ENCODE data around the gene PLAC8L1. TPM values are rescaled to one million over a fixed set of nuclear protein-coding genes. Genes with fewer than 3 reads are reported as not detected.
A peak's percentile ranks its signal among the peaks of the same experiment; 100 is the strongest.

Gene PLAC8L1
- total RNA-seq, 2 donors from 2014 or later, result not detected

DNA sequence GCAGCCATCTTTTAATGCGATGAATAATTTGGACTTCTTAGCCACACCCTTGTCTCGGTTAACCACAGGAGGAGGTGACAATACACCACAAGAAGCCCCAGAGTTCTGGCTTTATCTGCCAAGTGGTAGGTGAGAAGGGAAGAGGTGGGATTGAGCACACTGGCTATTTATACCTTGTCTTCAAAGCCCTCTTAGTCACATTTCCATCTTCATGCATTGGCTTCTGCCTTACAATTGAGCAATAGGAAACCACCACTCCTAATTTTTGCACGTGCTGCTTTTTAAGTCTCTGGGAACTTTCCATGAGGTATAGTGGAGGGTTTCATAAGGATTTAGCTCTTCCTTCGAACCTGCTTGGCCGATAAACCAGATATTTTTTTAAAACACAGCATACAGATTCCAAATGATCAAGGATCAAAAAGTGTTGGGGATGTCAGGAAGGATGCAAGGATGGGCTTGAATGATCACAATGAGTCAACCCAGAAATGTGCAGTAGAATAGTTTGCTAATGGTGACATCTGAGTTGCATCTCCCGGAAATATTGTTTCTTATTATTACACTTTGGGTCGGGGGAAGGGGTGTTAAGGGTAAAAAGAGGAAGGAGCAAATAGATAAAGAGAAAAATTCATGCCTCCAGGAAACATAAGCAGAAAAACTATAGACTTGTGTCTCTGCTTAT lies 25.5 kb downstream of the PLAC8L1 start:
- no peaks in the 10 kb centered on the region for H3K36me3 ChIP-seq
- no peak overlapping the region for H3K9ac ChIP-seq (ENCODE audit: low read depth in 2 of 2, low read length in 2 of 2)
- DNase-seq, result no peak
- H3K4me3 ChIP-seq, result no peak overlapping the region
- no peak overlapping the region for H3K27ac ChIP-seq
- H3K4me1 ChIP-seq, result no peaks in the 10 kb centered on the region
- TF ChIP-seq, protein P1, sequence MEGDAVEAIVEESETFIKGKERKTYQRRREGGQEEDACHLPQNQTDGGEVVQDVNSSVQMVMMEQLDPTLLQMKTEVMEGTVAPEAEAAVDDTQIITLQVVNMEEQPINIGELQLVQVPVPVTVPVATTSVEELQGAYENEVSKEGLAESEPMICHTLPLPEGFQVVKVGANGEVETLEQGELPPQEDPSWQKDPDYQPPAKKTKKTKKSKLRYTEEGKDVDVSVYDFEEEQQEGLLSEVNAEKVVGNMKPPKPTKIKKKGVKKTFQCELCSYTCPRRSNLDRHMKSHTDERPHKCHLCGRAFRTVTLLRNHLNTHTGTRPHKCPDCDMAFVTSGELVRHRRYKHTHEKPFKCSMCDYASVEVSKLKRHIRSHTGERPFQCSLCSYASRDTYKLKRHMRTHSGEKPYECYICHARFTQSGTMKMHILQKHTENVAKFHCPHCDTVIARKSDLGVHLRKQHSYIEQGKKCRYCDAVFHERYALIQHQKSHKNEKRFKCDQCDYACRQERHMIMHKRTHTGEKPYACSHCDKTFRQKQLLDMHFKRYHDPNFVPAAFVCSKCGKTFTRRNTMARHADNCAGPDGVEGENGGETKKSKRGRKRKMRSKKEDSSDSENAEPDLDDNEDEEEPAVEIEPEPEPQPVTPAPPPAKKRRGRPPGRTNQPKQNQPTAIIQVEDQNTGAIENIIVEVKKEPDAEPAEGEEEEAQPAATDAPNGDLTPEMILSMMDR (IDR thresholded peaks at IDR 0.05), result no peak
- no peaks in the 10 kb centered on the region for H3K27me3 ChIP-seq
- intact Hi-C loops (cut with DNase I), result no loop called here
- H3K9me3 ChIP-seq, result no peaks in the 10 kb centered on the region

DNA sequence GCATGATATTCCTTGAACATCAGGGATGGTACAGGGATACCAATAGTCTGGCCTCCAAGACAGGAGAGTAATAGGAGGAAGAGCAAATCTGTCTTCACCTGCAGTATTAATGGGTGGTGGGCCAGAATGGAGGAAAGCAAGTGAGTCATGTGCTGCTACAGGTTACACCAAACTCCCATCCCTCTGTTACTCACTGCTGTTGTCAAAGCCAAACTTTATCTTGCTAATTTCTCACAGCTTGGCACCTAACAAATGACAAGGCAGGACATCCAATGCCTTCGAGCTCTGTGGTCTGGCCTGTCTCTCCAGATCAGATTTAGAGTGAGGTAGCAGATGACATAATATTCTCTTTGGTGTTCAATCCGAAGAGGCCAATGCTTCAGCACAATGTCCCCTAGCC lies 26.8 kb downstream of the PLAC8L1 start:
- no peak overlapping the region for H3K9ac ChIP-seq (ENCODE audit: low read depth in 2 of 2, low read length in 2 of 2)

DNA sequence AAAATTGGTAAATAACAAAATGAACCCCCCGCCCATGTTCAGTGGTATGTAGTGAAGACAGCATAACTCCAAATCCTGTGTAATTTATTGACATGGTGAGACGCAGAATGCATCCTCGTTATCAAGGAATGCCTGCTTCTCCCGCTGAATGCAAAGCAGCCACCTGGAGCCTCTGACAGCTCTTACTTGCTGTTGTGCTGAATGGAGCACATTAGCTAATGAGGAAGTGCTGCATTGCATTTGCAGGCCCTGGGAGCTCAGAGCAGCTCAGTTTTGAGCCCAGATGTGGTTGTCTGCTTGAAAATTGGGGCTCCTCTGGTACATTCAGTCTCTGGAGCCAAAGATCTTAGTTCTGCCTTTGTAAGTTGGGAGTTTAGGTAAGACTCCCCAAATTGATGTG lies 28.9 kb downstream of the PLAC8L1 start:
- Histone ChIP-seq H3K9ac (ENCODE audit: low read depth in 2 of 2, low read length in 2 of 2) (peak overlapping the region in 1 of 2 donors; percentile 41), H3K27me3 (no peaks in the 10 kb centered on the region), H3K36me3 (no peaks in the 10 kb centered on the region), H3K4me3 (no peak overlapping the region), H3K9me3 (no peaks in the 10 kb centered on the region), H3K27ac (no peak overlapping the region), H3K4me1 (no peaks in the 10 kb centered on the region)
- TF ChIP-seq, protein P1 (IDR thresholded peaks at IDR 0.05), result no peak
- peak; percentile 23 for DNase-seq
- intact Hi-C loops (cut with DNase I), result no loop called here

More for the DNA sequence above, 26.8 kb downstream of the PLAC8L1 start:
- intact Hi-C loops (cut with DNase I), result no loop called here
- H3K27me3 ChIP-seq, result no peaks in the 10 kb centered on the region
- H3K4me1 ChIP-seq, result no peaks in the 10 kb centered on the region
- DNase-seq, result no peak
- H3K27ac ChIP-seq, result no peak overlapping the region
- H3K36me3 ChIP-seq, result no peaks in the 10 kb centered on the region
- TF ChIP-seq, protein P1 (IDR thresholded peaks at IDR 0.05), result no peak
- no peak overlapping the region for H3K4me3 ChIP-seq
- no peaks in the 10 kb centered on the region for H3K9me3 ChIP-seq

DNA sequence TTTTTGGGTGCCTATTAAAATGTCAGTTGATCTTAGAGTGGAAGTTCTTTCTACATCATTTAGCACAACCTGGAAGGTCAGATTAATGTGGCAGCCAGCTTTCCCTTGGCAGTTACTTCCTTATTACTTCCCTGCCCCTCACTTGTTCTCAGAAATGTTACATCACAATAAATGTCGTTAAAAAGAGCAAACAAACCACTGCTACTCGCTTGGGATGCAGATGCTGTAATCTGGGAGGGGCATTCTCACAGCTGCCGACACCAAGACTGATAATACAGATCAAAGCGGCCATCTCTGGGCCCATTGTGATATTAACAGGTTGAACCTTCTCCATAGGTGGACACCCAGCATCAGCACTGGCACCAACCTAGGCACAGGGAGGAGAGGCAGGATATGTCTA lies 29.3 kb downstream of the PLAC8L1 start:
- Histone ChIP-seq H3K27me3 (no peaks in the 10 kb centered on the region), H3K36me3 (no peaks in the 10 kb centered on the region), H3K4me3 (no peak overlapping the region), H3K27ac (no peak overlapping the region), H3K4me1 (no peaks in the 10 kb centered on the region), H3K9ac (ENCODE audit: low read depth in 2 of 2, low read length in 2 of 2) (peak overlapping the region in 1 of 2 donors; percentile 41), H3K9me3 (no peaks in the 10 kb centered on the region)
- intact Hi-C loops (cut with DNase I), result no loop called here
- TF ChIP-seq, protein P1 (IDR thresholded peaks at IDR 0.05), result no peak
- DNase-seq, result peak; percentile 61

DNA sequence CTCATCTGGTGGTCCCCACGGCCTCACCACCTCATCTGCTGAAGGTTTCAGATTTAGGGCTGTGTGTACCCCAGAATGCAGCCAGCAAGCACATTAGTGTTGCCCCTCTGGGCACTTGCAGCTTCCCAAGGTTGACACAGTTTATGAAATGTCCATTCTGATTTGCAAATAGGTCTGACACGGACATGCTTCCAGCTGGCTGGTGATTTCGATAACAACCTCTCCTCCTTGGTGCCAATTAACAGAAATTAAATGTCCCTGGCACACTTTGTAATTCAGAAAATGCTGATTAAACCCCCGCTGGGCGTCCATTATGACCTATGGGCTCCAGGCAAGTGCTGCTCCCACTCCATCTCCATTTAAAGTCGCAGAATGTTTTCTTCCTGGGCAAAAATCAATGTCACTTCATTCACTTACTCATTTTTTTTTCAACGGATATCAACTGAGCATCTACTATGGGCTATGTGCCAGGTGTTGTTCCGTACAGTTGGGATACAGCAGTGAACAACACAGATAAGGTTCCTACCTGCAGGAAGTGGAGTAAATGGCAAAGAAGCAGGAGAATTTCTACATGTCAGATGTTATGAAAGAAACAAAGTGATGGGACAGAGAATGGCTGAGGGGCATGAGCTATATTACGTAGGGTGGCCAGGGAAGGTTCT lies 32.0 kb downstream of the PLAC8L1 start:
- TF ChIP-seq, protein P1 (IDR thresholded peaks at IDR 0.05), result no peak
- H3K9me3 ChIP-seq, result no peaks in the 10 kb centered on the region
- no peak overlapping the region for H3K4me3 ChIP-seq
- H3K27ac ChIP-seq, result no peak overlapping the region
- intact Hi-C loops (cut with DNase I), result no loop called here
- H3K36me3 ChIP-seq, result no peaks in the 10 kb centered on the region
- H3K27me3 ChIP-seq, result no peaks in the 10 kb centered on the region
- H3K9ac ChIP-seq (ENCODE audit: low read depth in 2 of 2, low read length in 2 of 2), result no peak overlapping the region
- no peak for DNase-seq
- H3K4me1 ChIP-seq, result no peaks in the 10 kb centered on the region

Measured in colonic mucosa (tissue), 4 donors.